HG03135 (cell line): ENCODE results near the gene SLC2A4RG.

Experiments used
- ATAC-seq: cut with Tn5 transposase; IDR thresholded peaks from one replicate; pipeline ENCODE4 v1.9.1; 2021; ENCODE audit warnings: mild to moderate bottlenecking, moderate library complexity; ENCODE audit not compliant: unreplicated experiment

The SLC2A4RG gene

GRCh38 chr20:63750807-63751470 is 11.4 kb downstream of the SLC2A4RG start:
- ATAC-seq: no peak

DNA sequence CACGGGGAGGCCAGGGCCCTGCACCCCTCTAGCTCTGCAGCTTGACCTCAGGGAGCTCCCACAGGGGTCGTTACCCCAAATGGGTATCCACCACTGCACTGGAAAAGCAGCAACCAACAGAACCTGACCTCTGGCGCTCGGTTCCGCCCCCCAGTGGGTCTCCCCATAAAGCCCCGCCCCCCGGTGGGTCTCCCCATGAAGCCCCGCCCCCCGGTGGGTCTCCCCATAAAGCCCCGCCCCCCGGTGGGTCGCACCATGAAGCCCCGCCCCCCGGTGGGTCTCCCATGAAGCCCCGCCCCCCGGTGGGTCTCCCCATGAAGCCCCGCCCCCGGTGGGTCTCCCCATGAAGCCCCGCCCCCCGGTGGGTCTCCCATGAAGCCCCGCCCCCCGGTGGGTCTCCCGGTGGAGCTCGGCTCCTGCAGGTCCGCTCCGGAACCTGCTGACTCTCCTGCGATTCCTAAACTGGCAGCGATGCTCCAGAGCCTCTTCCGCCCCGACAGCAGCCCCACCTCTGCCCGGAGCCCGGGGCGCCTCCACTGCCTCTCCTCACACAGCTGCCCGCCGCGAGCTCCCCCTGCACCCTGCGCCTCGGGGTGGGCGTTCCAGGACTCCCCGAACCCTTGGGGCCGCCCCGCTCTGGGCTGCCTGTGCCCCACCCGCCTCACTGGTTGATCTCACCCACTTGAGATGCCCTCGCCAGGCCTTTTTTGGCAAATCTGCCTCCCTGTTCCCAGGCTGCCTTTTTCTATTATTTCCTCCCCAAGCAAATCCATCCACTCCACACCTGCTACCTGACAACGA is 12.1 kb downstream of the SLC2A4RG start:
- ATAC-seq: no peak

GRCh38 chr20:63752411-63753101 is 13.0 kb downstream of the SLC2A4RG start:
- ATAC-seq: no peak

DNA sequence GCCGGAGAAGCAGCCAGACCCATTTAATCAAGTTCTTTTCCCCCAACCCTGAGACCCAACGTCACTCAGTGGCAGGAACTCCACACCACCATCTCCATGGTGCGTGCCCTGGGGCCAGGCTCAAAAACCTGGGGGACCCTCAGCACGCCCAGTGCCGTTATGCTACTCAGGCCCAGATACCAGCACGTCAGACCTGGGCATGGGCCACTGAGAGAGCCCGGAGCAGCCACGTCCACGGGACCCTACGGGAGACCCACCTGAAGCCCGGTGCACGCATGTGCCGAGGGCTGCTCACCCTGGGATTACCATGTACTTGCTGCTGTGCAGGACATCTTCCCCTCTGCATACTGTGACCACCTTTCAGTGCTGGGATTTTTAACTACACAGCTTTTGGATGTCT is 13.8 kb downstream of the SLC2A4RG start:
- ATAC-seq: no peak

DNA sequence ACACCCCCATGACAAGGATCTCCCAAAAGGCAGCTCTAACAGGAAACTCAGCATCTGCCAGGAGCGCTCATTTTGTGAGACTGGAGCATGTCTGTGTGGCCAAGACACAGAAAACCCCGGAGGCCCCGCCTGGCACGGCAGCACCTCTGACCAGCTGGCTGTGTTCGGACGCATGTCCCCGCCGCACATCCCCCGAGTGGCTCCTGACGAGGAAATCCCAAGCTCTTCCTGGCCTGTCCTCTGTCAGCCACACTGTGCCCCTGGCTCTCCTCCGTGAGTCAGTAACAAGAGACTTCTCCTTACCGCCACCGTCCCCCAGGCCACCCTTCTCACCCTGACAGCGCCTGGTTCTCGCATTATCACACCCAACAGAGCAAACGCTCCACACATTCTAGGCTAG is 14.4 kb downstream of the SLC2A4RG start:
- no peak for ATAC-seq

DNA sequence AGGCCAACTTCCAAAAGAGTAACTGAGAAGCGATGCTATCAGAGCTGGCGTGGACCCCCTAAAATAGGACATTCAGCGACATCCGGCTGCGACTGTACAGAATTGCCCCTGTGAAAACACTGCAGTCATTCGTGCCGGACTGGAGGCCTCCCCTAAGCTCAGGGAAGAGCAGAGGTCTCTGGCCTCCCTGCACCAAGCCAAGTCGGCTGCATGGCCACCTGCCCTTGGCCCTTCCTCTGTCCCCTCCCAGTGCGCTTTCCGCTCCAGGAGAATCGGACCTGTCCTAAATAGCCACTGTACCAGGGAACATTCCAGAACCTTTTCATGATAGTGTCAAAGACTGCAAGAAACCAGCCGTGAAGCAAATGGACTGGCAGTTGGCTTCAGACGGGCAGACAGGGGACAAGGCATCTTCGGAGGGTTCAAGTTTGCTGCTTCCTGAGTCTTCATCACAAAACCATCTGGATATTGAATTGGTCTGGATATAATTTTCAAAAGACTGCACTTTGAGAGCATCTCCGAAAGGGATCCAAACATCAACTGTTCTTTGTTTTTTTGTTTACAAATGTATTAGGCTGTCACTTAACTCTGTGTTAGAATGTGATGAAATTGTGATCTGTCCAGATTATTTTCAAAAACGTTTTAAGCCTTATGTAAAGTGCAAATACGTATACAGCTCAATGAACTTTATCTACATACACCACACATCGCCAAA is 16.5 kb downstream of the SLC2A4RG start:
- no peak for ATAC-seq

DNA sequence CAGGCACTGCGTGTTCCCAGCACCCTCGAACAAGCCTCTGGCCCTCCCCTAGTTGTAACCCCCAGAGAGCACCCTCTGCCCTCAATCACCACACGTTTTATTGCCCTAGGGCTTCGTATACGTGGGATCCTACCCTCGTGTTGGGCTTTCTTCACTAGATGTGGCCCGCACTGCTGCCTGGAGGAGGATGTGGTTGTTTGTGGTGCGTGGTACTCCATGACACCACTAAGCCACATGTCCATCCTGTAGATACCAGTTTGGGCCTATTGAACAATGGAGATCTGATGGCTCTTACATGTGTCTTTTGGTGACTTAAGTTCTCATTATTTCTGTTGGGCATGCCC is 17.0 kb downstream of the SLC2A4RG start:
- no peak for ATAC-seq

- no peak for ATAC-seq
These were observed 18.6 kb downstream of the SLC2A4RG start for GRCh38 chr20:63758152-63758551.

GRCh38 chr20:63759377-63759901 is 19.9 kb downstream of the SLC2A4RG start:
- ATAC-seq: no peak

- ATAC-seq: no peak
These were observed 25.7 kb downstream of the SLC2A4RG start for GRCh38 chr20:63765082-63765873.

GRCh38 chr20:63765902-63766301 is 26.3 kb downstream of the SLC2A4RG start:
- no peak for ATAC-seq

- ATAC-seq: no peak
These were observed 27.3 kb downstream of the SLC2A4RG start for GRCh38 chr20:63766695-63767426.

DNA sequence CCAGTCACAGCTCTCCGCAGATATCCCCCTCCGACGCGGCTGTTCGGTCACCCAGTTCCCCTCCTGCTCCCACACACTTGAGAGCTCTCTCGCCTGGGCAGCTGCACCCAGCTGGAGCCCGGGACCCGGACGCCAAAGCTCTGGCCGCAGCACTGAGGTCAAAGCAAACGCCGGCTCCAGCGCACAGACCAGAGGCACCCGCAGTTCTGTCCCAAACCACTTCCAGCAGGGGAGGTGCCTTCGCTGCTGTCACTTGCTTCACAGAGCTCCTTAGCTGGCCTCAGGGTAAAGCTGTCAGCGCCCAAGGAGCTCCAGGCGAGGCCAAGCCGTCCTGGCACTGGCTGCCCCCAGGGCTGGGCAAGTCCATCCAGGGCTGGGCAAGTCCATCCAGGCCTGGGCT is 27.9 kb downstream of the SLC2A4RG start:
- no peak for ATAC-seq

DNA sequence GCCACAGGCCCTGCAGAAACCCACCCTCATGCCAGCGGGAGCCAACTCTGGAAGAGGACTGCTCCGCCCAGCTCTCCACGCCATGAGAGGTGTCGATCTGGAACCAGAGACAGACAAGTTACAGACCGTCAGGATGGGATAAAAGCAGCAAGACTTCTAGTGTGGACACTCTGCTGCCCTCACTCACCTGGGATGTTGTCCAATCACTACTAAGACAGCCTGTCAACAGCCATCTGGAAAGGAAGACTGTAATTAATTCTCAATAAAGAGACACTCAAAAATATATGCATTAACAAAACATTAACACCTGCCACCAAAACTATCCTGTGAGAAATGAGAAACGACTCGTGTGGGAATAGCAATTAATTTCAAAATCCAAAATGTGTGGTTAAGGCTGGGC is 28.3 kb downstream of the SLC2A4RG start:
- no peak for ATAC-seq

GRCh38 chr20:63768591-63769515 is 29.3 kb downstream of the SLC2A4RG start:
- no peak for ATAC-seq

DNA sequence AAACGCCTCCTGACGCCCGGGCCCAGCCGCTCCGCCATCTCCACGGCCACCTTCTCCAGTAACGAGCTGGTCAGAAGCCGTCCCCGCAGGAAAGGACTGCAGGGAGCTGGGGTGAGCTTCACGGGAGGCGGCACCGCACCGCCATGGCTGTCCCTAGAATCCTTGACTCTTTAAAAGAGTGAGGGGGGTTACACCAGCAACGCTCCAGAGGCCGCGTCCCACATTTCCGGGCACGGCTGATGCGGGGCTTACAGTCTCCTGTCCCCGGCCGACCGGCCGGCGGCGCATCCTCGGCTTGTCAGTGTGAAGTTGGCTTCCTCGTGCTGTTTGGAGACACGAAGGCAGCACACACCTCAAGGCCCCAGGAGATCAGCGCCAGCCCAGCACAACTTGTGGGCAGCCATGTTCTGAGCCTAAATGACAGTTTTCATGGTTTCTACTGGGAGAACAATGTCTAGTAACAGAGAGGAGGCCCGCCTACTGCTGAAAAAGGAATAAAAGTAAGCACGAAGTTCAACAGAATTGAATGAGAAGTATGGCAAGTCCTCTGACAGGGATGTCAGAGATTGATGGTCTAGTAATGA is 30.4 kb downstream of the SLC2A4RG start:
- no peak for ATAC-seq

DNA sequence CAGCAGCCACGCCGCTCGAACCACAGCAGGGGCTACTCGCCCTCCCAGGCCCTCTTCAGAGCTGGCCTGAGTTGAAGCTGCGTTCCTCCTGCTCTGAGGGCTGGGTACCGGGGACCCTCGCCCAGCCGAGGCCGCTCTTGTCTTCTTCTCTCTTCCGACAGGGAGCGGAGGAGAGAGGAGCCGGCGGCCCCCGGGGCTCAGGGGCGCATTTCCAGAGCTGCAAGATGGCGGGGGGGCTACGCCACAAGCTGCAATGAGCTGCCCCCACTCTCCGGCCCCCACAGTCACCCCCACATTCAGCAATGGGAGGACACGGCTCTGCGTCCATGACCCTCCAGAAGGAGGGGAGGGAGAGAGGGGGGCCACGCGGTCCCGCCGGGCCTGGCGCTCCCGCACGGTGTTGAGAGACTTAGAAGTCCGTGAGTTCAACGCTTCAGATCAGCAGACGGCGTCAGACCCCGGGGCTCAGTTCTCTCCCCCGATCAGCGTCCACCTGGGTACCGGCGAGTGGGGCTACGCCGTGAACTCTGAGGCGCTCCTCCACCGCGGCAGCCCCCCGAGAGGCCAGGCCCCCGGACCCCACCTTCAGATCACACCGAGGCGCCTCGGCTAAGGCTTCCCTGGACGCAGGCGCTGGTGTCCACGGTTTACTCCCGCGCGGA is 31.6 kb downstream of the SLC2A4RG start:
- no peak for ATAC-seq
